GM23338 (cell line): ENCODE measurements around the gene NDUFB8.

Experiments
- CREB1 ChIP-seq: fragments of 250-450 bp; sonication (Bioruptor Pico); IDR thresholded peaks from 2 replicates; pipeline ENCODE4 v1.5.0; 2020; ENCODE audit warnings: low read depth, mild to moderate bottlenecking, moderate library complexity
- CTCF ChIP-seq, 2 experiments: fragments of 200-600 bp in 1 of 2; sonication (generic) in 1 of 2; conservative IDR thresholded peaks; 2 replicates each; pipeline versions ENCODE4 v1.5.1 to v1.6.1; 2016 to 2017; ENCODE audit warnings: antibody characterized with exemption in 2 of 2, low read depth in 2 of 2, mild to moderate bottlenecking in 2 of 2, moderate library complexity in 1 of 2
- ETS1 ChIP-seq: IDR thresholded peaks from 2 replicates; pipeline ENCODE4 v1.6.1; 2016; ENCODE audit warnings: antibody characterized with exemption
- EZH2 ChIP-seq: fragments of 200-600 bp; sonication (generic); IDR thresholded peaks from one replicate; pipeline ENCODE4 v1.8.0; 2017; ENCODE audit warnings: antibody characterized with exemption, mild to moderate bottlenecking, low read depth; ENCODE audit not compliant: unreplicated experiment
- EZH2phosphoT487 ChIP-seq: fragments of 200-600 bp; sonication (generic); IDR thresholded peaks from one replicate; pipeline ENCODE4 v1.8.1; 2018; ENCODE audit warnings: antibody characterized with exemption; ENCODE audit not compliant: unreplicated experiment
- JUNB ChIP-seq: IDR thresholded peaks from one replicate; pipeline ENCODE4 v1.6.1; 2016; ENCODE audit warnings: antibody characterized with exemption; ENCODE audit not compliant: unreplicated experiment
- POLR2AphosphoS5 ChIP-seq: IDR thresholded peaks from 2 replicates; pipeline ENCODE4 v1.6.1; 2016; ENCODE audit warnings: antibody characterized with exemption, low read depth
- REST ChIP-seq: IDR thresholded peaks from one replicate; pipeline ENCODE4 v1.6.1; 2018; ENCODE audit warnings: antibody characterized with exemption; ENCODE audit not compliant: unreplicated experiment
- STAT1 ChIP-seq: IDR thresholded peaks from one replicate; pipeline ENCODE4 v1.6.1; 2016; ENCODE audit warnings: antibody characterized with exemption; ENCODE audit not compliant: unreplicated experiment
- ZNF114 ChIP-seq: fragments of 250-450 bp; sonication (Bioruptor Pico); IDR thresholded peaks from 2 replicates; pipeline ENCODE4 v1.5.0; 2020; ENCODE audit warnings: mild to moderate bottlenecking, moderate library complexity
- ZNF331 ChIP-seq: fragments of 250-450 bp; sonication (Bioruptor Pico); IDR thresholded peaks from 2 replicates; pipeline ENCODE4 v1.5.0; 2020; ENCODE audit warnings: low read depth, mild to moderate bottlenecking, moderate library complexity
- ZNF462 ChIP-seq: fragments of 250-450 bp; sonication (Bioruptor Pico); IDR thresholded peaks from 2 replicates; pipeline ENCODE4 v1.5.0; 2020; ENCODE audit warnings: mild to moderate bottlenecking, moderate library complexity

- no peak for TF ChIP-seq STAT1
- no peak for TF ChIP-seq POLR2AphosphoS5
- no peak for TF ChIP-seq CTCF (conservative IDR thresholded peaks at IDR 0.05; ENCODE audit: low read depth in 2 of 2)
- TF ChIP-seq JUNB = no peak
- TF ChIP-seq ZNF331 (CRISPR knock-in tag) = no peak
- no peak for TF ChIP-seq REST
- TF ChIP-seq CREB1 (CRISPR knock-in tag) = no peak
- TF ChIP-seq EZH2 = no peak
- TF ChIP-seq EZH2phosphoT487 = no peak
- no peak for TF ChIP-seq ETS1
- no peak for TF ChIP-seq ZNF114 (CRISPR knock-in tag)
- no peak for TF ChIP-seq ZNF462 (CRISPR knock-in tag)
Observed at GRCh38 chr10:100567249-100567648, 37.6 kb upstream of the NDUFB8 start.
